HepG2 (cell line): ENCODE results near the gene CCDC117. TPM values are rescaled to one million over a fixed set of nuclear protein-coding genes. Genes with fewer than 3 reads are reported as not detected.
A peak's percentile ranks its signal among the peaks of the same experiment; 100 is the strongest.

Experiments
- ATAC-seq: fragments of 200-7000 bp; cut with Tn5 transposase; 3 replicates; pipeline ENCODE4 v1.9.1; 2020; ENCODE audit warnings: mild to moderate bottlenecking, moderate library complexity
- BruUV-seq: library from RNA; stranded (reverse); fragments of 400-500 nt; replicated peaks from 2 replicates; lab custom pipeline; 2021; lab: Mats Ljungman, UMichigan
- CTCF ChIA-PET: fragments of 300-600 bp; formaldehyde crosslinking; extraction: SDS; loops from one replicate; lab custom pipeline; 2021; ENCODE audit warnings: low total read pairs, inconsistent platforms, low intra/inter-chr PET ratio; lab: Yijun Ruan, JAX
- POLR2A ChIA-PET: fragments of 350-600 bp; sonication (Branson Sonifier 250); formaldehyde crosslinking; loops from one replicate; lab custom pipeline; 2020; ENCODE audit warnings: antibody characterized with exemption, inconsistent platforms; lab: Yijun Ruan, JAX
- DNase-seq: peaks from one replicate; pipeline ENCODE4 v3.0.0-alpha.2; 2015; ENCODE audit warnings: low spot score
- FAIRE-seq: peaks from 3 replicates; lab custom pipeline; 2011; peaks lifted over from hg19 to GRCh38; lab: Jason Lieb, UNC
- H2AFZ ChIP-seq: one replicate; pipeline ENCODE4 v1.6.1; 2011; ENCODE audit warnings: low read length, inconsistent platforms
- H3K27ac ChIP-seq: fragments of 300-600 bp; 3 replicates; pipeline ENCODE4 v1.8.0; 2011; ENCODE audit warnings: mixed run types, mild to moderate bottlenecking, mixed read lengths, low read length, inconsistent platforms; ENCODE audit not compliant: insufficient read depth; ENCODE audit errors: extremely low read length
- H3K27me3 ChIP-seq, 2 experiments: fragments of 200-600 bp in 1 of 2; 2 replicates in 1 of 2; 3 replicates in 1 of 2; pipeline versions ENCODE4 v1.6.0 to v1.8.0; 2011; ENCODE audit warnings: low read length in 2 of 2, mild to moderate bottlenecking in 2 of 2, moderate library complexity in 2 of 2, inconsistent platforms in 1 of 2; ENCODE audit not compliant: insufficient read depth in 2 of 2, control insufficient read depth in 1 of 2
- H3K36me3 ChIP-seq, 2 experiments: fragments of 200-600 bp in 1 of 2; replicated peaks in 1 of 2; 2 replicates in 1 of 2; 3 replicates in 1 of 2; pipeline versions ENCODE4 v1.5.1 to v1.8.0; 2011; ENCODE audit warnings: low read length in 2 of 2, inconsistent platforms in 1 of 2; ENCODE audit not compliant: insufficient read depth in 2 of 2, control insufficient read depth in 1 of 2
- H3K4me1 ChIP-seq: 2 replicates; pipeline ENCODE4 v1.5.1; 2012; ENCODE audit warnings: low read length, inconsistent platforms; ENCODE audit not compliant: insufficient read depth
- H3K4me2 ChIP-seq: 2 replicates; pipeline ENCODE4 v1.6.0; 2011; ENCODE audit warnings: low read depth, low read length, inconsistent platforms
- H3K4me3 ChIP-seq, 3 experiments: fragments of 200-600 bp in 1 of 3; sonication (generic), shearing (Covaris generic) in 1 of 3; replicated peaks in 1 of 3; 2 replicates each; pipeline ENCODE4 v1.5.1; 2011 to 2016; ENCODE audit warnings: low read length in 3 of 3, inconsistent platforms in 2 of 3, low read depth in 2 of 3, mild to moderate bottlenecking in 2 of 3, control low read depth in 1 of 3, mixed read lengths in 1 of 3; ENCODE audit not compliant: insufficient read depth in 1 of 3
- H3K79me2 ChIP-seq: one replicate; pipeline ENCODE4 v1.6.1; 2011; ENCODE audit warnings: low read length, inconsistent platforms; ENCODE audit not compliant: insufficient read depth
- H3K9ac ChIP-seq: 2 replicates; pipeline ENCODE4 v1.6.0; 2011; ENCODE audit warnings: mild to moderate bottlenecking, low read depth, low read length, inconsistent platforms; ENCODE audit not compliant: insufficient read depth
- H3K9me3 ChIP-seq: 2 replicates; pipeline ENCODE4 v1.5.1; 2012; ENCODE audit warnings: mild to moderate bottlenecking, low read length
- H4K20me1 ChIP-seq: 2 replicates; pipeline ENCODE4 v1.6.0; 2011; ENCODE audit warnings: inconsistent platforms, mild to moderate bottlenecking, low read length, moderate library complexity; ENCODE audit not compliant: insufficient read depth
- MAFF ChIP-seq: IDR thresholded peaks from 2 replicates; pipeline ENCODE4 v1.6.1; 2011; ENCODE audit warnings: low read depth, low read length, improper control_type of control experiment
- MAFK ChIP-seq, 2 experiments: IDR thresholded peaks in 1 of 2; conservative IDR thresholded peaks in 1 of 2; 2 replicates each; pipeline ENCODE4 v1.6.1; 2011; ENCODE audit warnings: improper control_type of control experiment in 2 of 2, low read length in 2 of 2
- MED13 ChIP-seq: sonication (generic); formaldehyde crosslinking; IDR thresholded peaks from 2 replicates; pipeline ENCODE4 v1.5.0; 2020; ENCODE audit warnings: missing genetic modification reagents
- RELA ChIP-seq: sonication (generic); formaldehyde crosslinking; IDR thresholded peaks from 2 replicates; pipeline ENCODE4 v1.4.0; 2020; ENCODE audit warnings: missing genetic modification reagents
- ZBTB7B ChIP-seq: sonication (generic); formaldehyde crosslinking; IDR thresholded peaks from 2 replicates; pipeline ENCODE4 v1.4.0; 2020; ENCODE audit warnings: missing genetic modification reagents
- ZNF670 ChIP-seq: sonication (generic); formaldehyde crosslinking; IDR thresholded peaks from 2 replicates; pipeline ENCODE4 v1.8.0; 2022; ENCODE audit warnings: mild to moderate bottlenecking, missing genetic modification reagents, borderline replicate concordance
- ZNF781 ChIP-seq: sonication (generic); formaldehyde crosslinking; IDR thresholded peaks from 2 replicates; pipeline ENCODE4 v1.5.1; 2020; ENCODE audit warnings: borderline replicate concordance, mild to moderate bottlenecking, missing genetic modification reagents; ENCODE audit errors: not compliant biosample characterization
- WGBS: methylation state at CpG from one replicate; pipeline ENCODE4 v1.1.6; 2017; ENCODE audit warnings: low lambda C conversion rate; 5-methylcytosine and 5-hydroxymethylcytosine counted together
- in situ Hi-C: cut with HindIII; loops from 2 replicates; pipeline ENCODE4 v1.10.0; 2017; ENCODE audit warnings: low pct_unique_long_range_greater_than_20kb; ENCODE audit not compliant: extremely low pct_ligation_motif_present
- intact Hi-C: fragments of 100-400 bp; cut with micrococcal nuclease; formaldehyde crosslinking; loops from one replicate; pipeline ENCODE4 v1.10.0; 2022; ENCODE audit not compliant: unreplicated experiment
- polyA plus RNA-seq, 8 experiments: library from polyadenylated mRNA; depleted of rRNA in 3 of 8; stranded (reverse) in 7 of 8; unstranded in 1 of 8; fragments of >200 nt; fragmentation: Illumina TruSeq in 4 of 8; extraction: Trizol in 4 of 8; gene quantifications; 2 replicates each; pipeline versions ENCODE4 v1.2.1 to v1.2.3, GENCODE V29; 2011 to 2016; ENCODE audit warnings: low read depth in 4 of 8, missing spikeins in 1 of 8, mixed read lengths in 1 of 8; ENCODE audit not compliant: insufficient read depth in 1 of 8
- total RNA-seq, 5 experiments: library from RNA; depleted of rRNA; stranded (reverse); fragments of >200 nt; fragmentation: Illumina TruSeq; extraction: Trizol; gene quantifications; 2 replicates each; pipeline ENCODE4 v1.2.3, GENCODE V29; 2016; ENCODE audit warnings: low read depth in 1 of 5
- TF ChIP-seq, protein P1 (sequence below): IDR thresholded peaks from 2 replicates; pipeline ENCODE4 v1.6.1; 2012; ENCODE audit warnings: inconsistent platforms
- TF ChIP-seq, protein P2 (sequence below): sonication (generic); formaldehyde crosslinking; conservative IDR thresholded peaks from 2 replicates; pipeline ENCODE4 v1.8.0; 2022; ENCODE audit warnings: mild to moderate bottlenecking, moderate library complexity, missing genetic modification reagents
- TF ChIP-seq, protein P3 (sequence below): sonication (generic); formaldehyde crosslinking; IDR thresholded peaks from 2 replicates; pipeline ENCODE4 v1.5.0; 2020; ENCODE audit warnings: mild to moderate bottlenecking, missing genetic modification reagents, moderate library complexity

The CCDC117 gene
- total and polyA plus RNA-seq, 2 of the 13 experiments (the other 11 are each of a cell fraction or from before 2014, with no cell fraction given): 12.6 to 34.2 TPM

DNA sequence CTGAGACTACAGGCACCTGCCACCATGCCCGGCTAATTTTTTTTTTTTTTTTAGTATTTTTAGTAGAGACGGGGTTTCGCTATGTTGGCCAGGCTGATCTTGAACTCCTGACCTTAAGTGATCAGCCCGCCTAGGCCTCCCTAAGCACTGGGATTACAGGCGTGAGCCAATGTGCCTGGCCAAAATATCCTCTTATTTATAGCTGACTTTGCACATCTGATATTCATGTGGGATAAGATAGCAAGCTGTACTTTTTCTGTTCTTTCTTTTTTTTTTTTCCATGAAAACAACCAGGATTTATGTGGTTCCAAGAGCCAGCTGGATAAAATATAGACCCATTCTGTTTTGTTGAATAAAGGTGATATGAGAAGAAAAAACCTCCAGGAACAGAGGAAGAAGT, 40.0 kb downstream of the CCDC117 start:
- no peak for ATAC-seq
- in situ Hi-C loops (no loop called here), intact Hi-C loops (no loop called here)
- no peaks in the 10 kb centered on the region for H4K20me1 ChIP-seq
- no peak for FAIRE-seq
- BruUV-seq: no TSS peak
- ChIA-PET POLR2A (interaction anchor here (0.8 to 18.2 kb wide), 8 partner anchors 11 to 73 kb away, joined by 3 to 945 read pairs (median 10); partner anchors contain the start of gene XBP1), CTCF (no interaction called here)
- TF ChIP-seq, protein P1, sequence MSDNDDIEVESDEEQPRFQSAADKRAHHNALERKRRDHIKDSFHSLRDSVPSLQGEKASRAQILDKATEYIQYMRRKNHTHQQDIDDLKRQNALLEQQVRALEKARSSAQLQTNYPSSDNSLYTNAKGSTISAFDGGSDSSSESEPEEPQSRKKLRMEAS: no peak
- peak; percentile 91 for TF ChIP-seq MAFF
- TF ChIP-seq RELA (CRISPR knock-in tag): no peak
- TF ChIP-seq MAFK (conservative IDR thresholded peaks at IDR 0.05 in 1 of 2, IDR thresholded peaks at IDR 0.05 in 1 of 2; ENCODE audit: low read length in 2 of 2): peak; percentile 92 to 93
- H3K79me2 ChIP-seq: peaks cover 5% of the 10 kb centered on the region
- peak overlapping the region; percentile 77 for H3K9ac ChIP-seq
- peak overlapping the region; percentile 98 for H3K27ac ChIP-seq
- no peaks in the 10 kb centered on the region for H3K36me3 ChIP-seq
- H3K4me1 ChIP-seq: peaks cover 100% of the 10 kb centered on the region
- no peaks in the 10 kb centered on the region for H3K9me3 ChIP-seq
- no peak overlapping the region for H2AFZ ChIP-seq
- peak overlapping the region; percentile 71 for H3K4me2 ChIP-seq
- 41% methylated on average over 5 of the region's 5 CpGs for WGBS
- H3K27me3 ChIP-seq: no peaks in the 10 kb centered on the region
- peak overlapping the region in 1 of 3 experiments; percentile 18; a peak in 1 of 6 replicates for H3K4me3 ChIP-seq
- DNase-seq: no peak

DNA sequence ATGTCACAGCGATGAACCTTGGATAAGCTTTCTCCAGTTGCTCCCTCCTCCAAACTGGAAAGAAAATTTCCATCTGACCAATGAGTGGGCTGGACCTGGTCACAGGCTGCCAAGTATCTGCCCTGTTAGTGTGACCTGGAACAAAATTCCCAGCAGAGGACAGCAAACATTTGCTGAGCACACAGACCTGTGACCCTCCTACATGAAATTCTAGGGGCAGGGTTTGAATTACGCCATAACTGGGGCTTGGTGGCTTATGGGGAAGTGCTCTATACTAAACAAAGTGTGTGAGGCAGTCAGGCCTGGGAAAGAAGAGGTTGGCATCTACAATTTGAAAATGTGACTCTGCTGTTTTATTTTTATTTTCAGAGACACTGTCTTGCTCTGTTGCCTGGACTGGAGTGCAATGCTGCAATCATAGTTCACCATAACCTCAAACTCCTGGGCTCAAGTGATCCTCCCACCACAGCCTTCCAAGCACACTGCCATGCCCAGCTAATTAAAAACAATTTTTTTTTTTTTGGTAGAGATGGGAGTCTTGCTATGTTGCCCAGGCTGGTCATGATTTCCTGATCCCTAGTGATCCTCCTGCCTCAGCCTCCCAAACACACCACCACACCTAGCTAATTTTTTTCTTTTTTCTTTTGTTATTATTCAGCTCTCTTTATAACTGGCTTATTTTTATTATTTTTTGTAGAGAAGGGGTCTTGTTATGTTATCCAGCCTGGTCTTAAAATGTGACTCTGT, 41.5 kb downstream of the CCDC117 start:
- peak; percentile 98 for FAIRE-seq
- peaks cover 5% of the 10 kb centered on the region for H3K79me2 ChIP-seq
- H3K27me3 ChIP-seq: no peaks in the 10 kb centered on the region
- WGBS: 0% methylated on average over 2 of the region's 2 CpGs
- POLR2A ChIA-PET: interaction anchor here (0.5 to 18.2 kb wide), 10 partner anchors 10 to 1193 kb away, joined by 3 to 945 read pairs (median 6); partner anchors contain the start of gene XBP1
- BruUV-seq: TSS peak; percentile 79
- in situ Hi-C loops (no loop called here), intact Hi-C loops (no loop called here)
- CTCF ChIA-PET: interaction anchor here (1.3 kb wide), 1 partner anchor 15 kb away, joined by 5 read pairs; no protein-coding TSS in a partner anchor
- H3K4me2 ChIP-seq: peak overlapping the region; percentile 71
- peak; percentile 99 for DNase-seq
- peak overlapping the region; percentile 98 for H3K27ac ChIP-seq
- H2AFZ ChIP-seq: no peak overlapping the region
- no peaks in the 10 kb centered on the region for H3K9me3 ChIP-seq
- H4K20me1 ChIP-seq: no peaks in the 10 kb centered on the region
- H3K4me3 ChIP-seq: peak overlapping the region in 1 of 3 experiments; percentile 18; a peak in 1 of 6 replicates
- H3K9ac ChIP-seq: peak overlapping the region; percentile 77
- no peaks in the 10 kb centered on the region for H3K36me3 ChIP-seq
- H3K4me1 ChIP-seq: peaks cover 100% of the 10 kb centered on the region
- peak; percentile 92 for ATAC-seq
- TF ChIP-seq, protein P2, sequence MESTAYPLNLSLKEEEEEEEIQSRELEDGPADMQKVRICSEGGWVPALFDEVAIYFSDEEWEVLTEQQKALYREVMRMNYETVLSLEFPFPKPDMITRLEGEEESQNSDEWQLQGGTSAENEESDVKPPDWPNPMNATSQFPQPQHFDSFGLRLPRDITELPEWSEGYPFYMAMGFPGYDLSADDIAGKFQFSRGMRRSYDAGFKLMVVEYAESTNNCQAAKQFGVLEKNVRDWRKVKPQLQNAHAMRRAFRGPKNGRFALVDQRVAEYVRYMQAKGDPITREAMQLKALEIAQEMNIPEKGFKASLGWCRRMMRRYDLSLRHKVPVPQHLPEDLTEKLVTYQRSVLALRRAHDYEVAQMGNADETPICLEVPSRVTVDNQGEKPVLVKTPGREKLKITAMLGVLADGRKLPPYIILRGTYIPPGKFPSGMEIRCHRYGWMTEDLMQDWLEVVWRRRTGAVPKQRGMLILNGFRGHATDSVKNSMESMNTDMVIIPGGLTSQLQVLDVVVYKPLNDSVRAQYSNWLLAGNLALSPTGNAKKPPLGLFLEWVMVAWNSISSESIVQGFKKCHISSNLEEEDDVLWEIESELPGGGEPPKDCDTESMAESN (CRISPR knock-in tag): no peak
- no peak for TF ChIP-seq ZNF670 (CRISPR knock-in tag)
- peak; percentile 17 for TF ChIP-seq ZNF781 (CRISPR knock-in tag)
- peak; percentile 89 for TF ChIP-seq MED13 (CRISPR knock-in tag)
- TF ChIP-seq, protein P3, sequence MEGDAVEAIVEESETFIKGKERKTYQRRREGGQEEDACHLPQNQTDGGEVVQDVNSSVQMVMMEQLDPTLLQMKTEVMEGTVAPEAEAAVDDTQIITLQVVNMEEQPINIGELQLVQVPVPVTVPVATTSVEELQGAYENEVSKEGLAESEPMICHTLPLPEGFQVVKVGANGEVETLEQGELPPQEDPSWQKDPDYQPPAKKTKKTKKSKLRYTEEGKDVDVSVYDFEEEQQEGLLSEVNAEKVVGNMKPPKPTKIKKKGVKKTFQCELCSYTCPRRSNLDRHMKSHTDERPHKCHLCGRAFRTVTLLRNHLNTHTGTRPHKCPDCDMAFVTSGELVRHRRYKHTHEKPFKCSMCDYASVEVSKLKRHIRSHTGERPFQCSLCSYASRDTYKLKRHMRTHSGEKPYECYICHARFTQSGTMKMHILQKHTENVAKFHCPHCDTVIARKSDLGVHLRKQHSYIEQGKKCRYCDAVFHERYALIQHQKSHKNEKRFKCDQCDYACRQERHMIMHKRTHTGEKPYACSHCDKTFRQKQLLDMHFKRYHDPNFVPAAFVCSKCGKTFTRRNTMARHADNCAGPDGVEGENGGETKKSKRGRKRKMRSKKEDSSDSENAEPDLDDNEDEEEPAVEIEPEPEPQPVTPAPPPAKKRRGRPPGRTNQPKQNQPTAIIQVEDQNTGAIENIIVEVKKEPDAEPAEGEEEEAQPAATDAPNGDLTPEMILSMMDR (CRISPR knock-in tag): peak; percentile 47
- TF ChIP-seq ZBTB7B (CRISPR knock-in tag): peak; percentile 86; the same call in 1 of the 2 replicates
